Measurements from ENCODE around the gene CCDC9B. TPM values are rescaled to one million over a fixed set of nuclear protein-coding genes. Genes with fewer than 3 reads are reported as not detected.

CCDC9B gene
- total and polyA plus RNA-seq, 5 experiments from 2014 or later = 0.08 to 1.5 (median 1.0) TPM; not detected in 1

DNA sequence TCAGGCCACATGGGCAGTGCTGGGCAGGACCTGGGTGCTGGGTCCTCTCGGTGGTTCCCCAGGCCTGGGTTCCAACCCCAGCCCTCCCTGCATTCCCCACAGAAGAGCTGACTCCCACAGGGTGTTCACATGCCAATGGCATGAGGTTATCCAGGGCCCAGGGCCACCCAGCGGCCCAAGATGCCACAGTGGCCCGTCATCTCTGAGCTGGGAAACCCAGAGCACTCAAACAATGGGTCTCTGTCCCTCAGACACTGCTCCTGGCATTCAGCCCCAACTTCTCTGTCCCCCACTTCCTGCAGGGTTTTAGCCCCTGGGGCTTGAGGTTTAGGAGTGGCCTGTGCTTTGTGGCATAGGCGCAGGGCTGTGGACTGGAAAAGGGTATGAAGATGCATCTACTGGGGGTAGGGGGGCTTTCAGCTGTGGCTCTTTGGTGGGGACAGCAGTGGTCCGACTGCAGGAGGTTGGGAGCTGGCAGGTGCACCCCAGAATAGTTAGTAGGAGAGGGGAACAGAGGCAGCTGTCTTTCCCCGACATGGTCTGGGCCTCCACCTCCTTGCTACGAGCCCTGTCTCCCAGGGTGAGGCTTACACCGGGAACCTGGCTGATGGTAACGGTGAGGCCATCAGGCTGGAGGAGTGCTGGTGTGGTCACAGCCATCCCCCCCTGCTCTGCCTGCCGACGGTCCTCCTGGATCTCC lies 1.7 kb downstream of the CCDC9B start:
- H3K36me3 Mint-ChIP-seq = no peaks in the 10 kb centered on the region
- POLR2A ChIA-PET = interaction anchor here (0.6 to 5.1 kb wide), 4 partner anchors 16 to 141 kb away, joined by 3 to 48 read pairs (median 8); partner anchors contain the start of genes INAFM2 and PLCB2
- DNase-seq = no peak
- H3K9me3 Mint-ChIP-seq = no peaks in the 10 kb centered on the region
- H3K27me3 Mint-ChIP-seq = peaks cover 0 to 5% (median 1%) of the 10 kb centered on the region in 5 donors
- H3K4me1 Mint-ChIP-seq = peaks cover 13 to 20% (median 18%) of the 10 kb centered on the region in 4 donors
- no peak overlapping the region for H3K27ac Mint-ChIP-seq
- H3K4me3 Mint-ChIP-seq = no peak overlapping the region
- no peak for ATAC-seq

DNA sequence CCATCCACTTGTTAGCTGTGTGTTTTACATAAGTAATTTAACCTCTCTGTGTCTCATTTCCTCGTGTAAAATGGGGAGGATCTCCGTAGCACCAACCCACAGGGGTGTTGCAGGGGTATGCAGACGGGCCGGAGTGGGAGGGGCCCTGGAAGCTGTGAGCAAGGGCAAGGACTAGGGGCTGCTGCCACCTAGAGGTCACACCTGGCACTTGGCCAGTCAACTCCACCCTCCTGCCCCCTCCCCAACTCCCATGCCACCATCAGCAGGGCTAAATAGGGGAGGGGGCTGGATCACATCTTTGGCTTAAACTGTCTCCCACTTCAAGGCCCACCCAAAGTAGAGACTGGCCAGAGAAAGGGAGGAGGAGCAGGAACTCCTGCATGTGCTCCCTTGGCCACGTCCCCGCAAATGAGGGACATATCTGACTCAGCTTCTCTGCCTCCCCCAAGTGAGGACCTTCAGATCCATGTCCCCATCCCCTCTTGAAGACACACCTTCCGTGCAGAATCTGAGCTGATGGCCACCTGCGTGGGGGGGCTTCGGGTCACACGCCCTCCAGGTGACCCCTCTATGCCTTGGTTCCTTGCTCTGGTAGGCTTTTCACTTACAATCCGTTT lies 2.6 kb downstream of the CCDC9B start:
- peak; percentile 64 to 87 (median 73) for DNase-seq
- peaks cover 0 to 5% (median 1%) of the 10 kb centered on the region in 5 donors for H3K27me3 Mint-ChIP-seq
- H3K27ac Mint-ChIP-seq = peak overlapping the region in 3 of 10 donors; percentile 2 to 87 (median 45)
- peak overlapping the region in 5 of 10 donors; percentile 6 to 57 (median 22) for H3K4me3 Mint-ChIP-seq
- H3K36me3 Mint-ChIP-seq = no peaks in the 10 kb centered on the region
- H3K9me3 Mint-ChIP-seq = no peaks in the 10 kb centered on the region
- H3K4me1 Mint-ChIP-seq = peaks cover 15 to 27% (median 26%) of the 10 kb centered on the region in 4 donors
- peak; percentile 89 to 94 for ATAC-seq
- POLR2A ChIA-PET = interaction anchor here (0.5 to 5.1 kb wide), 9 partner anchors 13 to 60 kb away, joined by 3 to 48 read pairs (median 4); partner anchors contain the start of genes ANKRD63, INAFM2 and PLCB2

DNA sequence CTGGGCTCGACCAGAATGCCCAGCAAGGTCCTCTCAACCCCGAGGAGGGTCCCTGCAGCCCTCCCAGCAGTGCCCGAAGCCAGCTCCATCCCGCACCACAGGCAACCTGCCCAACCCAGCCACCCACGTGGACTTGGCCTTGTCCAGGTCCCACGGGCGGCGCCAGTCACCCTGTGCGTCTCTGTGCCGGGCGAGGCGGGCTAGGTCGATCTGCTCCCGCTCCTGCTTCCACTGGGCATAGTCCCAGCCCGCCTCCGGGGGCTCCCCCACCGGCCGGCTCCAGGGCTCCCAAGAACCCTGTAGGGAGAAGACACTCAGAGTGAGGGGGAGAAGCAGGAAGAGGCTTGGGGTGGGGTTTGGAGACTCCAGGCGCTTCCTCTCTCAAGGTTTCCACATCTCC lies 3.1 kb downstream of the CCDC9B start:
- peak overlapping the region in 1 of 10 donors; percentile 50 for H3K4me3 Mint-ChIP-seq
- H3K36me3 Mint-ChIP-seq = no peaks in the 10 kb centered on the region
- DNase-seq (no peak), ATAC-seq (no peak)
- peaks cover 0 to 5% (median 1%) of the 10 kb centered on the region in 5 donors for H3K27me3 Mint-ChIP-seq
- no peak overlapping the region for H3K27ac Mint-ChIP-seq
- POLR2A ChIA-PET = interaction anchor here (0.5 to 5.1 kb wide), 9 partner anchors 13 to 60 kb away, joined by 3 to 48 read pairs (median 4); partner anchors contain the start of genes ANKRD63, INAFM2 and PLCB2
- H3K4me1 Mint-ChIP-seq = peaks cover 15 to 33% (median 29%) of the 10 kb centered on the region in 4 donors
- no peaks in the 10 kb centered on the region for H3K9me3 Mint-ChIP-seq

DNA sequence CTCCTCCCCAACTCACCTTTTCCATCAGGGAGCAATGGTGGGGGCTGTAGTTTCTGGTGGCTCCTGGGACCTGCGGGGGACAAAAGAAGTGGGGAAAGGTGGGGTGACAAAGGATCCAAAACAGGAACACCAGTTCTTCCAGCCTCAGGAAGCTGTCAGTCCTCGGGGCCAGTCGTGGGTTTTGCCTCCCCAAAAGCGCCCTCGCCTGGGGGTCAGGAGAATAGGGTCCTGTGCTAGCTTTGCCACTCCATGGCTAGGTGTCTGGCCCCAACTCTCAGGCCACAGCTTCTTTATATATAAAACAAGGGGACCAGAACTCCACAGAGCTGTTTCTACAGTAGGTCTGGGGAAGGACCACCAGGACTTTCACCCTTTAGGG lies 4.0 kb downstream of the CCDC9B start:
- POLR2A ChIA-PET = interaction anchor here (2.3 to 5.1 kb wide), 3 partner anchors 12 to 30 kb away, joined by 6 to 48 read pairs (median 11); partner anchors contain the start of genes INAFM2 and PLCB2
- H3K27ac Mint-ChIP-seq = no peak overlapping the region
- H3K9me3 Mint-ChIP-seq = no peaks in the 10 kb centered on the region
- H3K36me3 Mint-ChIP-seq = no peaks in the 10 kb centered on the region
- H3K27me3 Mint-ChIP-seq = peaks cover 0 to 5% (median 1%) of the 10 kb centered on the region in 5 donors
- DNase-seq (no peak), ATAC-seq (no peak)
- H3K4me3 Mint-ChIP-seq = no peak overlapping the region
- H3K4me1 Mint-ChIP-seq = peaks cover 15 to 36% (median 31%) of the 10 kb centered on the region in 4 donors

DNA sequence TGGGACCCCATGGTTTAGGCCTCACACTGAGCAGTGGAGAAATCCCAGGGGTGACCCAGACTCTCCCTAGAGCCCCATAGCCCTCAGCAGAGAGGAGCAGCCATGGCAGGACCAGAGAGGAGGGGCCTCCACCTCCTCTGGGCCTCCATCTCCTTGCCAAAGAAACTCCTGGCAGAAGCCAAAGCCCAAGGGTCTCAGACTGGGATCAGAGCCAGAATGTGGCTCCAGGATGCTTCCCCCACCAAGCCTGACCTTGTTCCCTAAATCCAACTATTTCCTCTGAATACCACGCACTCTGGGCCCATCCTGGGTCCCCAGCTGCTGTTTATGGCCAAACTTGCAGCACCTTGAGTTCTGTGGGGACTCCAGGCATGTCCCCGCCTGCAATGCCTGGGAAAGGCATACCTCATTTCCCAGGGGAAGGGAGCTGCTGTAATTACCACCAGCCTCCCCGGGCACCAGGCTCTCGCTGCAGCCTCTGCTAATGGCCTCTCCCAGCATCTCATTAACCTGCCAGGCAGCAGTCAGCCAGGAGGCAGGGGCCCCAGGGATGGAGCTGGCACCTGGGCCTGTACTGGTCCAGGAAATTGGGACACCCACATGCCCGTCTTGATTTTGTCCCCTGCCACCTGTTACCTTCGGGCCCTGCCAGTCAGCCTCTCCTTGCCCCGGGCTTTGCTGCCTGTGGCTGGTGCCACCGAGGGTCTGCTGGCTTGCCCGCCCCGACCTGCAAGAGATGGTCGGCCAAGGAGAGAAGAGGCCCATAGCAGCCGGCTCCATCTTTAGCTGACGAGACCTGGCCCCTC lies 4.6 kb downstream of the CCDC9B start:
- peak overlapping the region in 2 of 10 donors; percentile 15 to 34 for H3K27ac Mint-ChIP-seq
- DNase-seq = no peak
- no peaks in the 10 kb centered on the region for H3K9me3 Mint-ChIP-seq
- H3K4me1 Mint-ChIP-seq = peaks cover 15 to 36% (median 31%) of the 10 kb centered on the region in 4 donors
- H3K4me3 Mint-ChIP-seq = no peak overlapping the region
- POLR2A ChIA-PET = interaction anchor here (2.3 to 5.1 kb wide), 3 partner anchors 11 to 29 kb away, joined by 6 to 48 read pairs (median 11); partner anchors contain the start of genes INAFM2 and PLCB2
- no peak for ATAC-seq
- peaks cover 0 to 5% (median 1%) of the 10 kb centered on the region in 5 donors for H3K27me3 Mint-ChIP-seq
- H3K36me3 Mint-ChIP-seq = no peaks in the 10 kb centered on the region

DNA sequence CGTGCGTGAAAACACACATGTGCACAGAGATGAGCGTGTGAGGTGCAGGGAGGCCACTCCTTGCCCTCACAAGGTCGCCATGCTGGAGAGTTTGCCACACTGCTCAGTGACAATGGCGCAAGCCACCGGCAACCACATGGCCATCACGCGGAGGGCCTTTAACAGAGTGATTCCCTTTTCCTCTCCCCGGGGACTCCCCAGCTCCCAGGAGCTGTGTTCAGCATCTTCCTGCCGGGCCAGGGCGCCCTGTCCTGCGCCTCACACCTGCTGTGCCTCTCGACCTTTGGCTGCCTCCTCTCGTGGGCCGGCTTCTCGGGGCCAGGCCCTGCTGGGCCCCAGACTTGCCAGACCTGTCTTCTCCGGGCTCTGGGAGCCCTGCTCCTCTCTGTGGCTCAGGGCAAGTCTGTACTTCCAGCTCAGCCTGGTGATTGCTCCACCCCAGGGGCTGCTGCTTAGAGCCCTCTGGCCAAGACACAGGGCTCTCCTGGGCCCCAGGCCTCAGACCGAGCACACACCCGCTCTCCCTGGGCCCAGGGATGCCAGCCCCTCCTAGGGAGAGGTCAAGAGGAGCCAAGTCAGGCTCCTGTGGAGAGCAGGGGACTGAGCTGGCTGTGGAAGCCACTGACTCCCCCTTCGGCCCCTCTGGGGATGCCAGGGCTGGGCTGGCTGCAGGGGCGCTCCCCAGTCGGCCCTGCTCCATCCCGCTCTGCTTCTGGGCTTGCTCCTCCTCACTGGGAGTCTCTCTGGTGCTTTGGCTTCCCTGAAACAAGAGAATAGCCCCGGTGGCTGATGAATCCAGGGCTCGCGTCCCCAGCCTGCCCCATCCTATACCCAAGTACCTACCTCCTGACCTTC lies 5.6 kb downstream of the CCDC9B start:
- ATAC-seq = no peak
- H3K36me3 Mint-ChIP-seq = no peaks in the 10 kb centered on the region
- DNase-seq = no peak

DNA sequence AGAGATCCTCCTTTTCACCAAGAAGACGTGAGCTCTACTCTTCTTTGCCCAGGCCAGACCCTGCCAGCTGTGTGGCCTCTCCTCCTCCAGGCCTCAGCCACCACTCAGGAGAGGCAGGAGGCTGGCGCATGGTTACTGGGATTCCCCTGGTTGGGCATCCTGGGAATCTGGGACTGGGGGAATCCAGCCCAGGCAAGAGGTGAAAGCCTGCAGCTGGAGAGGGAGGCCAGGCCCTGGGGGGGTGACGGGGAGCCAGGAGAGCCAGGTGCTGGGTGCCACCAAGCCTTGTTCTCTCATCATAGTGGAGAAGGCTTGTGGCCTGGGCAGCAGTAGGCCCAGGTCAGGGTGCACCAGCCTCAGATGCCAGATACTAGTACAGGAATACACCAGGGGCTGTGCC lies 6.2 kb downstream of the CCDC9B start:
- Mint-ChIP-seq H3K27ac (peak overlapping the region in 6 of 10 donors; percentile 54 to 89 (median 78)), H3K4me1 (peaks cover 15 to 38% (median 31%) of the 10 kb centered on the region in 4 donors), H3K9me3 (no peaks in the 10 kb centered on the region), H3K27me3 (peaks cover 0 to 5% (median 1%) of the 10 kb centered on the region in 5 donors), H3K4me3 (peak overlapping the region in 6 of 10 donors; percentile 29 to 79 (median 52)), H3K36me3 (no peaks in the 10 kb centered on the region)
- DNase-seq (no peak), ATAC-seq (no peak)
- POLR2A ChIA-PET = interaction anchor here (0.6 to 1.4 kb wide), 6 partner anchors 9 to 60 kb away, joined by 3 to 4 read pairs (median 3); partner anchors contain the start of genes INAFM2 and PLCB2

More for the DNA sequence above, 5.6 kb downstream of the CCDC9B start:
- Mint-ChIP-seq H3K27ac (peak overlapping the region in 3 of 10 donors; percentile 15 to 34 (median 25)), H3K4me1 (peaks cover 15 to 38% (median 31%) of the 10 kb centered on the region in 4 donors), H3K4me3 (peak overlapping the region in 3 of 10 donors; percentile 26 to 58 (median 29)), H3K9me3 (no peaks in the 10 kb centered on the region), H3K27me3 (peaks cover 0 to 5% (median 1%) of the 10 kb centered on the region in 5 donors)
- POLR2A ChIA-PET = interaction anchor here (0.9 to 5.1 kb wide), 3 partner anchors 12 to 29 kb away, joined by 3 to 48 read pairs (median 4); partner anchors contain the start of genes INAFM2 and PLCB2

DNA sequence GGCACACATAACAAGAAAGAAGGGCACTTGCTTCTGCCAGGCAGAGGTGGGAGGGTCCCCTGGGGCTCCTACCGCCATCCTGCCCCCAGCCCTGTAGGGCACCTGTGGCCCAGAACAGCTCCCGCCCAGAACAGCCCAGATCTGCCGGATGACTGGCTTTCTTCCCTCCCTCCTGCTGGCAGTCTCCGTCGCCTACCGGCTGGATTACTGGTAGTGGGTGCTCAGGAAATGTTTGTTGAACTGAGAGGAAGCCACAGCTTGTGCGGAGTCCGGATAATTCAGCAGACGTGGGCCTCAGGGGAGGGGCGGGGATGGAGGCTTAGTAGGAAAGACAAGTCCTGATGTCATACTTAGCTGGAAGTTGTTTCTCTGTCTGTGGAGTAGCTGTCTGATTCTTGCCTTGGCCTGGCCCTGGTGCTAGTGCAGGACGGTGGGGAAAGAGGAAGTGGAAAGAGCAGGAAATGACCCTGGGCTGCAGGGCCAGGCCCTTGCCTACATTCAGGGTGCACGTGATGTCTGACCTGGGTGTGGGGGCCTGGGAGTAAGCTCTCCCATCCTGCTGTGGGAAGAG lies 6.7 kb downstream of the CCDC9B start:
- H3K36me3 Mint-ChIP-seq = no peaks in the 10 kb centered on the region
- ATAC-seq = peak; percentile 37 to 62
- POLR2A ChIA-PET = interaction anchor here (0.6 to 1.4 kb wide), 7 partner anchors 9 to 61 kb away, joined by 3 to 4 read pairs (median 3); partner anchors contain the start of genes INAFM2 and PLCB2
- peaks cover 15 to 39% (median 33%) of the 10 kb centered on the region in 4 donors for H3K4me1 Mint-ChIP-seq
- H3K4me3 Mint-ChIP-seq = peak overlapping the region; percentile 1 to 79 (median 54)
- H3K27me3 Mint-ChIP-seq = peaks cover 0 to 5% (median 1%) of the 10 kb centered on the region in 5 donors
- no peaks in the 10 kb centered on the region for H3K9me3 Mint-ChIP-seq
- peak in 2 of 10 donors; percentile 43 to 49 for DNase-seq
- peak overlapping the region; percentile 54 to 89 (median 72) for H3K27ac Mint-ChIP-seq

DNA sequence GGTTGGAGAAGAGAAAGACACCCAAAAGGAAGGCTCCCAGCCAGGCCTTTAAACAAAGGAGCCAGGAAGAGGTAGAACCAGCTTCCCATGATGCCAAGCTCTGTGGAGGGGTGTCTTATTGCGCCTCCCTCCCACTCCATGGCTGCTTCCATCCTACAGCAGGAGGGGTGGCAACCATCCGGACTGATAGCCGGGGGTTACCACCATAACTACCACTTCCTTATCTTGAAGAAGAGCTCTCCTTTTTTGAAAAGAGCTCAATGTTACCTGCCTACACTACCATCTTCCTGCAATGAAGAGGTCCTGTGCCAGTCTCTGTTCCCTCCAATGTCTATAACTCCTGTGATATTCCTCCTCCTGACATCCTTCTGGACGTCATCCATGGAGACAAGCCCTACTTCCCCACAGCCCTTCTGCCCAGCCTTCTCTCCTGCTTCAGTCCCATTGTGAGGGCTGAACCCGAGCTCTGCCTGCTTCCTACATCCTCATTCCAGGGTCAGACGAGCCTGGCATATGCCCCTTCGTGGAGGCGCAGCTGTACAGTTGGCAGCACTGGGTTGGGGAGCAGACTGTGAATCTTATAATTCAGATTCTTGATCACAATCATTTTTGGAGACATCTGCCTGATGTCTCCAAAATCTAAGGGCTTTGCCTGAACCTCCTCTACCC lies 8.5 kb downstream of the CCDC9B start:
- H3K27ac Mint-ChIP-seq = peak overlapping the region in 2 of 10 donors; percentile 2 to 8
- H3K4me1 Mint-ChIP-seq = peaks cover 13 to 43% (median 32%) of the 10 kb centered on the region in 4 donors
- peaks cover 0 to 2% (median 0%) of the 10 kb centered on the region in 5 donors for H3K27me3 Mint-ChIP-seq
- POLR2A ChIA-PET = interaction anchor here (0.5 to 1.5 kb wide), 3 partner anchors 9 to 12 kb away, joined by 5 to 7 read pairs (median 6); partner anchors contain the start of gene INAFM2
- H3K4me3 Mint-ChIP-seq = no peak overlapping the region
- no peaks in the 10 kb centered on the region for H3K36me3 Mint-ChIP-seq
- H3K9me3 Mint-ChIP-seq = no peaks in the 10 kb centered on the region
- no peak for DNase-seq
- no peak for ATAC-seq

DNA sequence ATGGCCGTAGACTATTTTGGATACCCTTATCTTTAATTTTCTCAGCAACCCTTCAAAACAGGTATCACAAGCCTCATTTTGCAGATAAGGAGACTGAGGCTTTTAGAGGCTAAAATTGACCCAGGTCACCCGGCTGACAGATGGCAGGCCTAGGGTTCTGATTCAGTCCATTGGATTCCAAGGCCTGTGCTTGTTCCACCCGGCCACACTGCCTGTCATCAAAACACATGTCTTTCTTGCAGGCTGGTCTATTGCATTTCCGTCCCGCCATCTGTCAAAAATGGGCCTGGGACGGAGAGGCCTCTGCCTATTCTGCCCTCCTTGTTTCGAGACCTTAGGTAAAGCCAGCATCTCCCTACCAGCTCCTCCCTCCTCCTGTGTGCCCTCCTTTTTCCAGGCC lies 9.1 kb downstream of the CCDC9B start:
- Mint-ChIP-seq H3K36me3 (no peaks in the 10 kb centered on the region), H3K27me3 (no peaks in the 10 kb centered on the region), H3K4me3 (no peak overlapping the region), H3K4me1 (peaks cover 13 to 48% (median 30%) of the 10 kb centered on the region in 4 donors), H3K9me3 (no peaks in the 10 kb centered on the region), H3K27ac (peak overlapping the region in 1 of 10 donors; percentile 27)
- DNase-seq (no peak), ATAC-seq (no peak)
- POLR2A ChIA-PET = interaction anchor here (1.5 kb wide), 1 partner anchor 9 kb away, joined by 7 read pairs; the partner anchor contains the start of gene INAFM2

Data from naive thymus-derived CD8-positive, alpha-beta T cell (primary cell).